Measurements from ENCODE around the gene PMFBP1. TPM values are rescaled to one million over a fixed set of nuclear protein-coding genes. Genes with fewer than 3 reads are reported as not detected.

Gene PMFBP1
- total and polyA plus RNA-seq, 2 of the 4 experiments (the other 2 are of a cell fraction): under 0.01 TPM; not detected in 1

GRCh38 chr16:72174726-72175125 is 2.8 kb upstream of the PMFBP1 start:
- Histone ChIP-seq H2BK15ac (ENCODE audit: low read depth, low read length) (no peak overlapping the region), H3K9ac (ENCODE audit: low read depth, low read length) (no peak overlapping the region), H3K9me3 (ENCODE audit: control insufficient read depth, insufficient read depth, low read length) (no peaks in the 10 kb centered on the region), H4K91ac (ENCODE audit: insufficient read depth, low read depth, low read length) (no peak overlapping the region), H2BK5ac (ENCODE audit: low read depth, low read length, poor library complexity, severe bottlenecking) (no peak overlapping the region), H3K4me1 (ENCODE audit: control insufficient read depth, insufficient read depth, low read length) (no peaks in the 10 kb centered on the region), H3K36me3 (ENCODE audit: control insufficient read depth, insufficient read depth, low read length) (no peaks in the 10 kb centered on the region), H2BK120ac (ENCODE audit: low read depth, low read length) (no peak overlapping the region), H4K8ac (ENCODE audit: low read depth in 2 of 2, low read length in 2 of 2) (no peak overlapping the region), H3K27ac (ENCODE audit: insufficient read depth, low read length) (no peak overlapping the region), H4K5ac (ENCODE audit: low read depth, low read length) (no peak overlapping the region), H3K27me3 (ENCODE audit: control insufficient read depth, insufficient read depth, low read length) (no peaks in the 10 kb centered on the region), H3K23ac (ENCODE audit: low read depth, low read length) (no peak overlapping the region), H3K4ac (ENCODE audit: low read depth, low read length) (no peak overlapping the region), H2BK20ac (ENCODE audit: low read depth, low read length) (no peak overlapping the region), H4K20me1 (ENCODE audit: insufficient read depth, low read length) (no peaks in the 10 kb centered on the region), H3K79me1 (ENCODE audit: low read depth in 1 of 2, low read length in 2 of 2) (no peaks in the 10 kb centered on the region), H3K4me2 (ENCODE audit: low read depth, low read length) (no peak overlapping the region), H3K56ac (ENCODE audit: extremely low read depth, insufficient read depth, low read length) (no peak overlapping the region), H3K14ac (replicated peaks; ENCODE audit: low read depth, low read length) (no peak overlapping the region), H2AK5ac (ENCODE audit: low read depth, low read length) (no peak overlapping the region), H3K4me3 (ENCODE audit: insufficient read depth, low read depth, low read length) (no peak overlapping the region), H3K18ac (ENCODE audit: low read depth, low read length) (no peak overlapping the region), H2AFZ (replicated peaks; ENCODE audit: low read length, poor library complexity) (no peak overlapping the region), H2AK9ac (replicated peaks; ENCODE audit: low read depth, low read length, poor library complexity) (no peak overlapping the region), H3K9me1 (ENCODE audit: insufficient read depth, low read length) (no peaks in the 10 kb centered on the region)
- intact Hi-C loops (cut with micrococcal nuclease): no loop called here
- dilution Hi-C loops (cut with HindIII; ENCODE audit: low sequenced_read_pairs, unreplicated experiment): no loop called here
- CTCF ChIA-PET: no interaction called here
- no TSS peak for BruUV-seq (replicated peaks)
- in situ Hi-C loops (cut with MboI; ENCODE audit: low sequenced_read_pairs): no loop called here
- DNase-seq (no peak), ATAC-seq (ENCODE audit: low read depth) (no peak)
- WGBS, 2 experiments (ENCODE audit: extremely low coverage in 2 of 2, insufficient read length in 1 of 2): no CpG with 5 or more reads among the region's 2 CpGs
- POLR2A ChIA-PET (ENCODE audit: unreplicated experiment): no interaction called here
- TF ChIP-seq RCOR1 (IDR thresholded peaks at IDR 0.05; ENCODE audit: insufficient replicate concordance, low read length): no peak

Measured in IMR-90 (cell line).